HepG2 (cell line): ENCODE data around the gene MAMSTR. TPM values are rescaled to one million over a fixed set of nuclear protein-coding genes. Genes with fewer than 3 reads are reported as not detected.
A peak's percentile ranks its signal among the peaks of the same experiment; 100 is the strongest.

Experiments used
- ARID2 ChIP-seq: sonication (generic); formaldehyde crosslinking; IDR thresholded peaks from 2 replicates; pipeline ENCODE4 v1.8.1; 2022; ENCODE audit warnings: mild to moderate bottlenecking, missing genetic modification reagents, borderline replicate concordance
- CEBPG ChIP-seq: IDR thresholded peaks from 2 replicates; pipeline ENCODE4 v1.6.1; 2016
- HOXA9 ChIP-seq: sonication (generic); formaldehyde crosslinking; IDR thresholded peaks from 2 replicates; pipeline ENCODE4 v1.8.1; 2022; ENCODE audit warnings: missing genetic modification reagents, mild to moderate bottlenecking, moderate library complexity, borderline replicate concordance
- PHF5A ChIP-seq: IDR thresholded peaks from one replicate; pipeline ENCODE4 v1.6.1; 2018; ENCODE audit warnings: low read depth, missing genetic modification reagents; ENCODE audit not compliant: unreplicated experiment
- SCMH1 ChIP-seq: sonication (generic); formaldehyde crosslinking; IDR thresholded peaks from 2 replicates; pipeline ENCODE4 v1.9.0; 2021; ENCODE audit warnings: missing genetic modification reagents, mild to moderate bottlenecking, borderline replicate concordance
- YEATS4 ChIP-seq: sonication (generic); formaldehyde crosslinking; IDR thresholded peaks from 2 replicates; pipeline ENCODE4 v1.4.0; 2020; ENCODE audit warnings: missing genetic modification reagents, borderline replicate concordance
- ZFP90 ChIP-seq: sonication (generic); formaldehyde crosslinking; IDR thresholded peaks from 2 replicates; pipeline ENCODE4 v1.8.0; 2022; ENCODE audit warnings: missing genetic modification reagents, mild to moderate bottlenecking, inconsistent platforms, borderline replicate concordance
- ZKSCAN1 ChIP-seq: fragments of 150-350 bp; IDR thresholded peaks from 2 replicates; pipeline ENCODE4 v1.6.1; 2014; ENCODE audit warnings: low read length
- ZNF253 ChIP-seq: sonication (generic); formaldehyde crosslinking; IDR thresholded peaks from 2 replicates; pipeline ENCODE4 v1.8.0; 2022; ENCODE audit warnings: mild to moderate bottlenecking, missing genetic modification reagents, borderline replicate concordance
- ZNF264 ChIP-seq: sonication (generic); formaldehyde crosslinking; IDR thresholded peaks from 2 replicates; pipeline ENCODE4 v1.4.0; 2020; ENCODE audit warnings: missing genetic modification reagents
- ZNF33A ChIP-seq: sonication (generic); formaldehyde crosslinking; IDR thresholded peaks from 2 replicates; pipeline ENCODE4 v1.5.1; 2020; ENCODE audit warnings: missing genetic modification reagents, mild to moderate bottlenecking, moderate library complexity, borderline replicate concordance
- ZNF614 ChIP-seq: IDR thresholded peaks from 2 replicates; pipeline ENCODE4 v1.6.1; 2018; ENCODE audit warnings: missing biosample characterization, missing genetic modification reagents, inconsistent platforms, borderline replicate concordance
- ZNF652 ChIP-seq: IDR thresholded peaks from 2 replicates; pipeline ENCODE4 v1.6.1; 2016; ENCODE audit warnings: low read depth, borderline replicate concordance
- ZNF780A ChIP-seq: sonication (generic); formaldehyde crosslinking; IDR thresholded peaks from 2 replicates; pipeline ENCODE4 v1.8.0; 2022; ENCODE audit warnings: mild to moderate bottlenecking, missing genetic modification reagents, moderate library complexity
- ZSCAN12 ChIP-seq: sonication (generic); formaldehyde crosslinking; IDR thresholded peaks from 2 replicates; pipeline ENCODE4 v1.9.0; 2021; ENCODE audit warnings: mild to moderate bottlenecking, missing genetic modification reagents
- polyA plus RNA-seq, 8 experiments: library from polyadenylated mRNA; depleted of rRNA in 3 of 8; stranded (reverse) in 7 of 8; unstranded in 1 of 8; fragments of >200 nt; fragmentation: Illumina TruSeq in 4 of 8; extraction: Trizol in 4 of 8; gene quantifications; 2 replicates each; pipeline versions ENCODE4 v1.2.1 to v1.2.3, GENCODE V29; 2011 to 2016; ENCODE audit warnings: low read depth in 4 of 8, missing spikeins in 1 of 8, mixed read lengths in 1 of 8; ENCODE audit not compliant: insufficient read depth in 1 of 8
- total RNA-seq, 5 experiments: library from RNA; depleted of rRNA; stranded (reverse); fragments of >200 nt; fragmentation: Illumina TruSeq; extraction: Trizol; gene quantifications; 2 replicates each; pipeline ENCODE4 v1.2.3, GENCODE V29; 2016; ENCODE audit warnings: low read depth in 1 of 5
- TF ChIP-seq, protein P1 (sequence below), 2 experiments: sonication (generic) in 1 of 2; formaldehyde crosslinking in 1 of 2; IDR thresholded peaks; 2 replicates each; pipeline versions ENCODE4 v1.4.0 to v1.6.1; 2018 to 2020; ENCODE audit warnings: missing genetic modification reagents in 2 of 2, borderline replicate concordance in 1 of 2, low read depth in 1 of 2, mild to moderate bottlenecking in 1 of 2, missing biosample characterization in 1 of 2
- TF ChIP-seq, protein P2 (sequence below): sonication (generic); formaldehyde crosslinking; IDR thresholded peaks from 2 replicates; pipeline ENCODE4 v1.4.0; 2020; ENCODE audit warnings: mild to moderate bottlenecking, missing genetic modification reagents, borderline replicate concordance
- TF ChIP-seq, protein P3 (sequence below): sonication (generic); formaldehyde crosslinking; IDR thresholded peaks from 2 replicates; pipeline ENCODE4 v1.8.0; 2022; ENCODE audit warnings: mild to moderate bottlenecking, missing genetic modification reagents
- TF ChIP-seq, protein P4 (sequence below): IDR thresholded peaks from 2 replicates; pipeline ENCODE4 v1.6.1; 2016; ENCODE audit warnings: missing compliant biosample characterization, missing genetic modification reagents, borderline replicate concordance

The MAMSTR gene
- total and polyA plus RNA-seq, 2 of the 13 experiments (the other 11 are each of a cell fraction or from before 2014, with no cell fraction given), result 2.2 to 2.4 TPM

DNA sequence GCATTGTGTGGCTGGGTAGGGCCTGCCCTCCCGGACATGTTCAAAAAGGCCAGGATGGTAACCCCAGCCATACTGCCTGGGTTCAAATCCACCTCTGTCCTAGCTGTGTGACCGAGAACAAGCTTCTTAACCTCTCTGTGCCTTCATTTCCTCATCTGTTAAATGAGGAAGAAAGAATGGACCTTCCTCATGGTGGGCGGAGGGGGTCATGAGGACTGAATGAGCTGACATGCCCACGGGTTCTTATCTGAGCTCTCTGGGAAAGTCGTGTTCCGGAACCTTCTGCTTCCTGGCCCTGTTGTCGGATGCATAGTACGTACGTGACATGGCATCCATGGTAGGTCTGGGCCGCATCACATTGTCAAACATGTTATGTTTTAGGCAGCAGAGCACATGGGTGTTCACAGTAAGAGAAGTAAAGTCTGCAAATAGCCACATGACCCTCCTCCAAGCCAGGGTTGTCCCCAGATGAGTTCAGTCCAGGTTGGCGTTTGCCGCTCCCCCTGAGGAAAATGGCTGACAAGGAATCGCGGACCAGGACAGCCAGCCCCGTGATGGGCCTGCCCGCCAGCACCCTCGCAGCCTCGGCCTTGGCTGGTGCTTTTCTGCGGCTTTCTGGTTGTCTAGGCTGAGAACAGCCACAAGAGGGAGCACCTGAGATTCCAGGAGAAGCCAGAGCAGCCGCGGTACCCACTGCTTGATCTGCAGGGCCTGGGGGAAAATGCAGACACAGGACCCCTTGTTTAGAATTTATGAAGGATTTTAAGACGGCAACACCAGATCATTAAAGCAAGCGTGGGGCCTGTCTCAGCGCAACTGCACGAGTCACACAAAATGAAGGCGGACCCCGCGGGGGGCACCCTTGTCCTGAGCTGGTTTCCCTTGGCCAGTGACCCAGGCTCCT, 44.4 kb downstream of the MAMSTR start (continued):
- TF ChIP-seq ARID2 (CRISPR knock-in tag), result no peak
- TF ChIP-seq ZNF253 (CRISPR knock-in tag), result no peak
- TF ChIP-seq, protein P1, sequence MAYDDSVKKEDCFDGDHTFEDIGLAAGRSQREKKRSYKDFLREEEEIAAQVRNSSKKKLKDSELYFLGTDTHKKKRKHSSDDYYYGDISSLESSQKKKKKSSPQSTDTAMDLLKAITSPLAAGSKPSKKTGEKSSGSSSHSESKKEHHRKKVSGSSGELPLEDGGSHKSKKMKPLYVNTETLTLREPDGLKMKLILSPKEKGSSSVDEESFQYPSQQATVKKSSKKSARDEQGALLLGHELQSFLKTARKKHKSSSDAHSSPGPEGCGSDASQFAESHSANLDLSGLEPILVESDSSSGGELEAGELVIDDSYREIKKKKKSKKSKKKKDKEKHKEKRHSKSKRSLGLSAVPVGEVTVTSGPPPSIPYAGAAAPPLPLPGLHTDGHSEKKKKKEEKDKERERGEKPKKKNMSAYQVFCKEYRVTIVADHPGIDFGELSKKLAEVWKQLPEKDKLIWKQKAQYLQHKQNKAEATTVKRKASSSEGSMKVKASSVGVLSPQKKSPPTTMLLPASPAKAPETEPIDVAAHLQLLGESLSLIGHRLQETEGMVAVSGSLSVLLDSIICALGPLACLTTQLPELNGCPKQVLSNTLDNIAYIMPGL (CRISPR knock-in tag; IDR thresholded peaks at IDR 0.05; ENCODE audit: borderline replicate concordance in 1 of 2, low read depth in 1 of 2), result peak; percentile 58 to 62; a peak in 2 of 4 replicates
- no peak for TF ChIP-seq HOXA9 (CRISPR knock-in tag)
- no peak for TF ChIP-seq SCMH1 (CRISPR knock-in tag)
- TF ChIP-seq ZNF652 (CRISPR knock-in tag), result no peak
- TF ChIP-seq ZNF614 (CRISPR knock-in tag), result no peak
- TF ChIP-seq, protein P2, sequence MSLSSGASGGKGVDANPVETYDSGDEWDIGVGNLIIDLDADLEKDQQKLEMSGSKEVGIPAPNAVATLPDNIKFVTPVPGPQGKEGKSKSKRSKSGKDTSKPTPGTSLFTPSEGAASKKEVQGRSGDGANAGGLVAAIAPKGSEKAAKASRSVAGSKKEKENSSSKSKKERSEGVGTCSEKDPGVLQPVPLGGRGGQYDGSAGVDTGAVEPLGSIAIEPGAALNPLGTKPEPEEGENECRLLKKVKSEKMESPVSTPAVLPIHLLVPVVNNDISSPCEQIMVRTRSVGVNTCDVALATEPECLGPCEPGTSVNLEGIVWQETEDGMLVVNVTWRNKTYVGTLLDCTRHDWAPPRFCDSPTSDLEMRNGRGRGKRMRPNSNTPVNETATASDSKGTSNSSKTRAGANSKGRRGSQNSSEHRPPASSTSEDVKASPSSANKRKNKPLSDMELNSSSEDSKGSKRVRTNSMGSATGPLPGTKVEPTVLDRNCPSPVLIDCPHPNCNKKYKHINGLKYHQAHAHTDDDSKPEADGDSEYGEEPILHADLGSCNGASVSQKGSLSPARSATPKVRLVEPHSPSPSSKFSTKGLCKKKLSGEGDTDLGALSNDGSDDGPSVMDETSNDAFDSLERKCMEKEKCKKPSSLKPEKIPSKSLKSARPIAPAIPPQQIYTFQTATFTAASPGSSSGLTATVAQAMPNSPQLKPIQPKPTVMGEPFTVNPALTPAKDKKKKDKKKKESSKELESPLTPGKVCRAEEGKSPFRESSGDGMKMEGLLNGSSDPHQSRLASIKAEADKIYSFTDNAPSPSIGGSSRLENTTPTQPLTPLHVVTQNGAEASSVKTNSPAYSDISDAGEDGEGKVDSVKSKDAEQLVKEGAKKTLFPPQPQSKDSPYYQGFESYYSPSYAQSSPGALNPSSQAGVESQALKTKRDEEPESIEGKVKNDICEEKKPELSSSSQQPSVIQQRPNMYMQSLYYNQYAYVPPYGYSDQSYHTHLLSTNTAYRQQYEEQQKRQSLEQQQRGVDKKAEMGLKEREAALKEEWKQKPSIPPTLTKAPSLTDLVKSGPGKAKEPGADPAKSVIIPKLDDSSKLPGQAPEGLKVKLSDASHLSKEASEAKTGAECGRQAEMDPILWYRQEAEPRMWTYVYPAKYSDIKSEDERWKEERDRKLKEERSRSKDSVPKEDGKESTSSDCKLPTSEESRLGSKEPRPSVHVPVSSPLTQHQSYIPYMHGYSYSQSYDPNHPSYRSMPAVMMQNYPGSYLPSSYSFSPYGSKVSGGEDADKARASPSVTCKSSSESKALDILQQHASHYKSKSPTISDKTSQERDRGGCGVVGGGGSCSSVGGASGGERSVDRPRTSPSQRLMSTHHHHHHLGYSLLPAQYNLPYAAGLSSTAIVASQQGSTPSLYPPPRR (CRISPR knock-in tag), result no peak
- peak; percentile 50; the same call in 1 of the 2 replicates for TF ChIP-seq YEATS4 (CRISPR knock-in tag)
- TF ChIP-seq, protein P3, sequence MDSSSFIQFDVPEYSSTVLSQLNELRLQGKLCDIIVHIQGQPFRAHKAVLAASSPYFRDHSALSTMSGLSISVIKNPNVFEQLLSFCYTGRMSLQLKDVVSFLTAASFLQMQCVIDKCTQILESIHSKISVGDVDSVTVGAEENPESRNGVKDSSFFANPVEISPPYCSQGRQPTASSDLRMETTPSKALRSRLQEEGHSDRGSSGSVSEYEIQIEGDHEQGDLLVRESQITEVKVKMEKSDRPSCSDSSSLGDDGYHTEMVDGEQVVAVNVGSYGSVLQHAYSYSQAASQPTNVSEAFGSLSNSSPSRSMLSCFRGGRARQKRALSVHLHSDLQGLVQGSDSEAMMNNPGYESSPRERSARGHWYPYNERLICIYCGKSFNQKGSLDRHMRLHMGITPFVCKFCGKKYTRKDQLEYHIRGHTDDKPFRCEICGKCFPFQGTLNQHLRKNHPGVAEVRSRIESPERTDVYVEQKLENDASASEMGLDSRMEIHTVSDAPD (CRISPR knock-in tag), result no peak
- no peak for TF ChIP-seq ZSCAN12 (CRISPR knock-in tag)
- TF ChIP-seq ZNF780A (CRISPR knock-in tag), result no peak
- TF ChIP-seq PHF5A (CRISPR knock-in tag), result no peak
- TF ChIP-seq, protein P4, sequence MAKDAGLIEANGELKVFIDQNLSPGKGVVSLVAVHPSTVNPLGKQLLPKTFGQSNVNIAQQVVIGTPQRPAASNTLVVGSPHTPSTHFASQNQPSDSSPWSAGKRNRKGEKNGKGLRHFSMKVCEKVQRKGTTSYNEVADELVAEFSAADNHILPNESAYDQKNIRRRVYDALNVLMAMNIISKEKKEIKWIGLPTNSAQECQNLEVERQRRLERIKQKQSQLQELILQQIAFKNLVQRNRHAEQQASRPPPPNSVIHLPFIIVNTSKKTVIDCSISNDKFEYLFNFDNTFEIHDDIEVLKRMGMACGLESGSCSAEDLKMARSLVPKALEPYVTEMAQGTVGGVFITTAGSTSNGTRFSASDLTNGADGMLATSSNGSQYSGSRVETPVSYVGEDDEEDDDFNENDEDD (CRISPR knock-in tag), result no peak
- no peak for TF ChIP-seq ZFP90 (CRISPR knock-in tag)
- no peak for TF ChIP-seq ZNF33A (CRISPR knock-in tag)
- TF ChIP-seq ZNF264 (CRISPR knock-in tag), result 0 out of 2 replicates have a peak, but pooled peaks have one; percentile 23
- no peak for TF ChIP-seq ZKSCAN1
- no peak for TF ChIP-seq CEBPG (CRISPR knock-in tag)
